PC-9 (cell line): ENCODE results near the gene SMARCE1.

ENCODE experiments used
- CTCF ChIP-seq: fragments of 200-600 bp; sonication (generic); conservative IDR thresholded peaks from 2 replicates; pipeline ENCODE4 v1.6.1; 2017; ENCODE audit warnings: mixed run types, antibody characterized with exemption, mild to moderate bottlenecking, moderate library complexity
- EZH2 ChIP-seq: fragments of 200-600 bp; sonication (generic); IDR thresholded peaks from 2 replicates; pipeline ENCODE4 v1.8.0; 2017; ENCODE audit warnings: antibody characterized with exemption, low read depth

- no peak for TF ChIP-seq CTCF
- TF ChIP-seq EZH2: no peak
Observed at GRCh38 chr17:40582328-40582901, 65.2 kb downstream of the SMARCE1 start.
